Stimulated activated naive CD8-positive, alpha-beta T cell treated with anti-CD3 and anti-CD28 coated beads, Interleukin-15, Interleukin-2, amounts not matched to agents 100 U/mL and 50 U/mL, for 24 hours (primary cell): Measurements from ENCODE around the gene PTPN7.
"Not testable (repeated sequence)": the region's sequence is repeated elsewhere in the genome, so short reads cannot be mapped to it uniquely, and the experiment has no call there.

ENCODE experiments used
- ATAC-seq: fragments of 150-1000 bp; cut with Tn5 transposase; one replicate; pipeline ENCODE4 v1.10.0; 2021
- DNase-seq: peaks from one replicate; pipeline ENCODE4 v3.0.0; 2021

PTPN7 gene

DNA sequence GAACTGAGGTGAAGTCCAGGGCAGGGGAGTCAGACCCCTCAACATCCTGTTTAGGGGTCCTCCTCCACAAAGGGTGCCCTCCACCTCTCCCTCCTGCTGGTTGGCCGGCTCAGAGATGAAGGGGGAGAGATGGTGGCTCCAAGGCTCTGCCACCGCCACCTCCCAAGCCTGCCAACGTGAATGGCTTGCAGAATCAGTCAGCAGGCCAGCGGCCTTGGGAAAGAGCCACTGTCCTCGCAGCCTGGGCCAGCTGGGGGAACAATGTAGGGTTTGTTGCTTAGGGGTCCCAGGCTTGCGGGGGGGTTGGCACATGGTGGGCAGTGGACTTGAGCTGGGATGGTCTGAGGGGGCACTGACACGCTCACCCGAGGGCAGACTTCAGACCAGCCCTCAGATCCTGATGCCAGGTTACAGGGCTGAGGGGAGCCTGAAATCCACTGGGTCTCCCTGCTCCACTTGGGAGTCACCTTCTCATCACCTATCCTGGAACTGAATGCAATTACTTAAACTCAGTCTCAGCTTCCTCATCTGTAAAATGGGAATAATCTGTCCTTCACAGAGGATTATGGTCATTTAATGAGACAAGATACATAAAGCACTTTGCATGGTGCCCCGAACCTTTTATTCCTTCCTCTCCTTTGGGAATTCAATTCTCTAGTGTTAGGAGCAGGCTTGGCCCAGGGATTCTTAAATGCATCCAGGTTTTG, 29.4 kb downstream of the PTPN7 start:
- ATAC-seq (no peak), DNase-seq (no peak)

- no peak for DNase-seq
- no peak for ATAC-seq
These were observed 30.1 kb downstream of the PTPN7 start for GRCh38 chr1:202130297-202130721.

DNA sequence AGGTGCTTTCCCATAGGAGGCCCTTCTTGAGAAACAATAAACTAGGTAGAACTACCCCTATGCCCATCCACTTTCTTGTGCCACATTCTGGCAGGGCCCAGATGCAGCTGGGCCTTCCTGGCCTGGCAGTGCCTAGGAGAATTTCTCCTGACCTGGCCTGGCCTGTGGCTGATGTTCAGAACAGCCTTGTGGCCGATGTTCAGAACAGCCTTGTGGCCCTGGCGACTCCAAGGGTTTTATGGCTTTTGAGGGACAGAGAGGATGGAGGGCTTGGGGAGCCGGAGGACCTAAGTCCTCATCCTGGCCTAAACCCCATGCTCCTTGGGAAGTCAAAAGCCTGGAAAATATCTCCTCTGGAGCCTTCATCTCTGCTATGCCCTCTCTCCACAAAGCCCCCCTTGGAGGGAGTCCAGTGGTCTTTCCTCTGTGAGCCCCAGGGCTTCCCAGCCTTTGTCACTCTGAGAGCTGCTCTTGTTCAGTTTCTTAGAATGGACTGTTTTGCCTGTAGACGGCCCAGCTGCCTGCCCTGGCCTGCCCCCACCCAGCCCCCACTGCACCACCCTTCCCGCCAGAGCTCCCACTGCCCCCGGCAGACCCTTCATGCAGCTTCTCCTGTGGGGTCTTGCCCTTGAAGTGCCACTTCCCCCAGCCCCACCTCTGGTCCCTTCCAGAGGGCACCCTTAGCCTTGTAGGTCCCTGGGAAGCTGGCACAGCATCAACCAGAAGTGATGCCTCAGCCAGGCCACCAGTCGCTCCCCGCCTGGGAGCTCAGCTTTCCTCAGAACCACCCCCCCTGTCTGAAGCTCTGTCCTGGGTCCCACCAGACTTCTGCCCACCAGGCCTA, 30.7 kb downstream of the PTPN7 start:
- no peak for ATAC-seq
- no peak for DNase-seq

- DNase-seq = no peak
These were observed 32.4 kb downstream of the PTPN7 start for GRCh38 chr1:202127836-202128622.

DNA sequence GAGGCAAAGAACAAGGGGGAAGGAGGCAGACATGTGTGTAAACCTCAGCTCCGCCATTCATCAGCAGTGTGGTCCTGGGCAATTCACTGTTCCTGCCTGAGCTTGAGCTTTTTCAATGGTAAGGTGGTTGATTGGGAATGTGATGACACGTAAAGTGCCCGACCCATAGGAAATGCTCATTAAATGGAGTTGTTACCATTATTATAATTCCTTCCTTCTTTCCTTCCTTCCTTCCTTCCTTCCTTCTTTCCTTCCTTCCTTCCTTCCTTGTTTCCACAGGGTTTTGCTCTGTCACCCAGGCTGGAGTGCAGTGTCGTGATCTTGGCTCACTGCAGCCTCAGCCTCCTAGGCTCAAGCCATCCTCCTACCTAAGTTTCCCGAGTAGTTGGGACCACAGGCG, 33.3 kb downstream of the PTPN7 start:
- ATAC-seq (no peak), DNase-seq (no peak)

More at GRCh38 chr1:202127836-202128622, 32.4 kb downstream of the PTPN7 start:
- ATAC-seq = no peak

GRCh38 chr1:202126426-202126825, 34.0 kb downstream of the PTPN7 start:
- no peak for DNase-seq
- ATAC-seq = no peak

DNA sequence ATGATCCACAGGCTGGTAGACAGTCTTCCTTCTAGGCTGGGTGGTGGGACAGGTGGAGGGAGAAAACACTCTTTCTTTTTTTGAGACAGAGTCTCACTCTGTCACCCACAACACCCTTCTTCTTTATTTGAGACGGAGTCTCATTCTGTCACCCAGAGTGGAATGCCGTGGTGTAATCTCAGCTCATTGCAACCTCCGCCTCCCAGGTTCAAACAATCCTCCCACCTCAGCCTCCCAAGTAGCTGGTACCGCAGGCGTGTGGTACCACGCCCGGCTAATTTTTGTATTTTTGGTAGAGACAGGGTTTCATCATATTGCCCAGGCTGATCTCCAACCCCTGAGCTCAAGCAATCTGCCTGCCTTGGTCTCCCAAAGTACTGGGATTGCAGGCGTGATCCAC, 34.8 kb downstream of the PTPN7 start:
- no peak for ATAC-seq
- no peak for DNase-seq

- no peak for ATAC-seq
- DNase-seq = no peak
These were observed 36.3 kb downstream of the PTPN7 start for GRCh38 chr1:202124142-202124541.

DNA sequence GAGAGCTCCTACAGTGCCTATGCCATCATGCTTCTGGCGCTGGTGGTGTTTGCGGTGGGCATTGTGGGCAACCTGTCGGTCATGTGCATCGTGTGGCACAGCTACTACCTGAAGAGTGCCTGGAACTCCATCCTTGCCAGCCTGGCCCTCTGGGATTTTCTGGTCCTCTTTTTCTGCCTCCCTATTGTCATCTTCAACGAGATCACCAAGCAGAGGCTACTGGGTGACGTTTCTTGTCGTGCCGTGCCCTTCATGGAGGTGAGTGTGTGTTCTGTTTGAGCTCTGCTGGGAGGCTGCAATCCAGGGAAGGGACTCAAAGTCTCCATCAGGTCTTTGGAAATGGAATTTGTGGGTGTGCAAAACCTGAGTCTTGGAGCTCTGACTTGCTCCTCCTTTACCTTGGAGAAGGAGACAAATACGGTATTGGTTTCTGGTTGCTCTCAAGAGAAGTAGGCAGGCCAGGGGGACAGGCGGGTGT, 37.0 kb downstream of the PTPN7 start:
- DNase-seq (no peak), ATAC-seq (no peak)

DNA sequence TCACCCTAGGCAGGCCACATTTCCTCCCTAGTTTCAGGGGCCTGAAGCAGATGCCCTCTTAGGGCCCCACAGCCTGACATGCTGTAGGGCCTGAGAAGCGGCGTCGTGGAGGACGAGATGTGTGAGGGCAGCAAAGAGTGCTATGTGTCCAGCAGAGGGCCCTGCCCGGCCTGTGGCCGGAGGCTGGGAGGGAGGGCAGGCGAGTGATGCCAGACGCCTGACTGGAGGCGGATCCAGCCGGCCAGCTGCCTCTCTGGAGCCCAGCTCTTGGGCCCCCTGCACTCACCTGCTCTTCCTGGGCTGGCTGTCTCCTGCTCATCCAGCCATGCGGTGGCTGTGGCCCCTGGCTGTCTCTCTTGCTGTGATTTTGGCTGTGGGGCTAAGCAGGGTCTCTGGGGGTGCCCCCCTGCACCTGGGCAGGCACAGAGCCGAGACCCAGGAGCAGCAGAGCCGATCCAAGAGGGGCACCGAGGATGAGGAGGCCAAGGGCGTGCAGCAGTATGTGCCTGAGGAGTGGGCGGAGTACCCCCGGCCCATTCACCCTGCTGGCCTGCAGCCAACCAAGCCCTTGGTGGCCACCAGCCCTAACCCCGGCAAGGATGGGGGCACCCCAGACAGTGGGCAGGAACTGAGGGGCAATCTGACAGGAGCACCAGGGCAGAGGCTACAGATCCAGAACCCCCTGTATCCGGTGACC, 37.6 kb downstream of the PTPN7 start, which contains the start of gene GPR37L1:
TSS of gene GPR37L1 (plus strand) at position 279 of the 697 bp plus-strand sequence. CDS start at position 326, 47 bp downstream.
- DNase-seq = no peak
- no peak for ATAC-seq

DNA sequence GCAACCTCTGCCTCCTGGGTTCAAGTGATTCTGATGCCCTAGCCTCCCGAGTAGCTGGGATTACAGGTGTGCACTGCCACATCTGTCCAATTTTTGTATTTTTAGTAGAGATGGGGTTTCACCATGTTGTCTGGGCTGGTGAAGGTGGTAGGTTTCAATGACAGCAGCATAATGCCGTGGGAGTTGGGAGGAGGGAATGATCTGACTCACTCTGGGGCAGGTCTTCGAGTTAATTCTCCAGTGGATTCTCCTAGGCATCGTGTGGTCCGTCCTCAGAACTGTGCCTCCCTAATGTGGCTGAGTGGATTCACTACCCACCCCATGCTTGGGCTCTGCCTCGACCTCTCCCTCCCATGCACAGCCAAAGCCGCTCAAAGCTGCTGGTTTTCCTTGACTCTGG, 39.4 kb downstream of the PTPN7 start:
- DNase-seq (no peak), ATAC-seq (no peak)

DNA sequence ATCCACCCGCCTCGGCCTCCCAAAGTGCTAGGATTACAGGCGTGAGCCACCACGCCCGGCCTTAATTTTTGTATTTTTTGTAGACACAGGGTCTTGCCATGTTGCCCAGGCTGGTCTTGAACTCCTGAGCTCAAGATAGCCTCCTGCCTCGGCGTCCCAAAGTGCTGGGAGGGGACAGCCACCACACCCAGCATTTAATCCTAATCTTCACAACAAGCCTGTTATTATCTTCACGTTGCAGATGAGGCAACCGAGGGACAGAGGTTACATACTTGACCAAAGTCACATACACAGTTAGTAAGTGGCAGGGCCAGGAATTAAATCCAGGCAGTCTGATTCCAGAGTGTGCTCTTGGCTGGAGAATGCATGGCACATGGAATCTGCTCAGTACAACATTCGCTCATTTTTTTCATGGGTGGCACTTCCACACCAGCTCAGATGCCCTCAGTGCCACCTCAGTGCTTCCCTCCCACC, 42.5 kb downstream of the PTPN7 start:
- no peak for DNase-seq
- no peak for ATAC-seq

DNA sequence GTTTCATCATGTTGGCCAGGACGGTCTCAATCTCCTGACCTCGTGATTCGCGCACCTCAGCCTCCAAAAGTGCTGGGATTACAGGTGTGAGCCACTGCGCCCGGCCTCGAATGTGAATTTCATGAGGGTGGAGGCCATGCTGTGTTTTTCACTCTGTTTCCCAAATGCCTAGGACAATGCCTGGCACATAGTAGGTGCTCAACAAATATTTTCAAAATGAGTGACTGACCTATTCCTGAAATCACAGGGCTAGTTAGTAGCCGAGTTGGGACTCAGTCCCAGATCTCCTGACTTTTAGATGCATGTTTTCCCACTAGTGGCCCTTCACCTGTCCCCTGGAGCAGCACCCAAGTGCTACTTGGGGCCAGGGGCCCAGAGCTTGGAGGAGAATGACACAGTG, 44.1 kb downstream of the PTPN7 start:
- DNase-seq (no peak), ATAC-seq (no peak)

GRCh38 chr1:202113690-202114300, 46.6 kb downstream of the PTPN7 start:
- no peak for DNase-seq
- ATAC-seq = no peak

GRCh38 chr1:202112859-202113689, 47.3 kb downstream of the PTPN7 start:
- ATAC-seq = no peak

DNA sequence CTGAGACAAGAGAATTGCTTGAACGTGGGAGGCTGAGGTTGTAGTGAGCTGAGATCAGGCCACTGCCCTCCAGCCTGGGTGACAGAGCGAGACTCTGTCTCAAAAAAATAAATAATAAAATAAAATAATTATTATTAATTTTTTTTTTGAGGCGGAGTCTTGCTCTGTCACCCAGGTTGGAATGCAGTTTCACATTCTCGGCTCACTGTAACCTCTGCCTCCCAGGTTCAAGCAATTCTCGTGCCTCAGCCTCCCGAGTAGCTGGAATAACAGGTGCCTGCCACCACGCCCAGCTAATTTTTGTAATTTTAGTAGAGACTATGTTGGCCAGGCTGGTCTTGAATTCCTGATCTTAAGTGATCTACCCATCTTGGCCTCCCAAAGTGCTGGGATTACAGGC, 48.8 kb downstream of the PTPN7 start:
- not testable (repeated sequence) for ATAC-seq, DNase-seq

More at GRCh38 chr1:202112859-202113689, 47.3 kb downstream of the PTPN7 start:
- DNase-seq = no peak

DNA sequence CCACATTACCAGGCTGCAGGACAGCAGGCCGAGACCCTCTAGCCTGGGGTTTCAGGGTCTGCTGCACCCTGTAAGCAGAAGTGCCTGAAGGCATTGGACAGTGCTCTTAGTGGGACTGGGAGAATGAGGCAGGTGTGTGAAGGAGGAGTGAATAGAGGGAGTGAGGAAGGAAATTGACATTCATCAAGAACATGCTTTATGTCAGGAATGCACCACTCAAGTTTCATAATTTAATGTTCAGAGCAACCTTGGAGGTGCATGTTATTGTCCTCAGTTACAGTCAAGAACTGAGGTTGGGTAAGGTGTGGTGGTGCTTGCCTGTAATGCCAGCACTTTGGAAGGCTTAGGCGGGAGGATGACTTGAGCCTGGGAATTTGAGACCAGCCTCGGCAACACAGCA, 49.4 kb downstream of the PTPN7 start:
- DNase-seq = no peak
- ATAC-seq = no peak

GRCh38 chr1:202107801-202108731, 52.3 kb downstream of the PTPN7 start:
- ATAC-seq (no peak), DNase-seq (no peak)

GRCh38 chr1:202107321-202107761, 53.1 kb downstream of the PTPN7 start:
- ATAC-seq = no peak
- no peak for DNase-seq
